ENCODE results near the gene RAB38.

Gene RAB38

DNA sequence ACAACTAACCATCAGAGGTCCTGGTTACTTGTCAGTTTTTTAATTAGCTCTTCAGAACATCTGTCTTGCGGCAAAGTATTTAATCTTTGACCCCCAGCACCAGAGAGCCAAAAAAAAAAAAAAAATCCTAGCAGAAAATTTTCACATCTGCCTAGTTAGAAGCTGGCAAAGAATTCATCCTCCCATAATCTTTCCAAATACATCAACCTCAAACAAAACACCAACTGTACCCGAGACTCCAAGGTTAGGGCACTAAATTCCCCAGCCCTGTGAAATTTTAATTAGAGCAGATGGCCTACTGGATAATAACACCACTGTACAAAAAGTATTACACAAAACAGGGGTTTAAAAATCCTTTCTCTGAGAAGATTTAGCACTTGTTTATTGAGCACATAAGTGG, 55.7 kb downstream of the RAB38 start:
- CTCF ChIA-PET, result interaction anchor here (0.6 kb wide), 1 partner anchor 13 kb away, joined by 3 read pairs; no protein-coding TSS in a partner anchor
- DNase-seq (ENCODE audit: extremely low spot score), result no peak
- TF ChIP-seq CTBP1 (IDR thresholded peaks at IDR 0.05; ENCODE audit: borderline replicate concordance) (no peak), SUZ12 (IDR thresholded peaks at IDR 0.05) (no peak), FOXA1 (IDR thresholded peaks at IDR 0.05) (no peak), ELF4 (IDR thresholded peaks at IDR 0.05) (no peak), BHLHE40 (IDR thresholded peaks at IDR 0.05; ENCODE audit: borderline replicate concordance) (no peak), FOXK2 (IDR thresholded peaks at IDR 0.05) (no peak), NFRKB (IDR thresholded peaks at IDR 0.05) (no peak), L3MBTL2 (conservative IDR thresholded peaks at IDR 0.05) (no peak)
- POLR2A ChIA-PET, result no interaction called here

DNA sequence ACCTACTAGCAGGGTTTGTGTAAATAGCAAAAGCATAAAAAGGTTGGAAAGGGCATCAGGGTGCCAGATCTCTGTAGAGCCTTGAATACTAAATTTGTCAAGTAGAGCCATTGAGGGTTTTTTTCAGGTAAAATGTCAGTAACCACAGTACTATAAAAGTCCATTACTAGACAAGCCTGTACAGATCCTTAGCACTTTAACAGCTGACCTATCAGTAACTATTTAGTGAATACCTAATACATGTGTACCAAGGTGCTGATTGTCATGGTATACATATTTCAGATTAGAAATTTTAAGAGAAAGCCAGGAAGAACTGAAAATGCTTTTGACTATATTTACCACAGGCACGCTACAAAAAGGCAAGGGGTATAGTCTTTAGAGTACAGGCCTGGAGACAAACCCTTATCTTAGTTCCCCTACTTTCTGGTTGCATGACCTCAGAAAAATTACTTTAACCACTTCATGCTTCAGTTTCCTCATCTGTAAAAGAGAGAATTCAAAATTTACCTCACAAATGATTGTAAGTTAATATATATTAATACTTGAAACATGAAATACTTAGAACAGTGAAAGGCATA, 57.9 kb downstream of the RAB38 start:
- ChIA-PET CTCF (no interaction called here), POLR2A (no interaction called here)
- DNase-seq (ENCODE audit: extremely low spot score), result no peak
- TF ChIP-seq BHLHE40 (IDR thresholded peaks at IDR 0.05; ENCODE audit: borderline replicate concordance) (no peak), FOXK2 (IDR thresholded peaks at IDR 0.05) (no peak), ZNF384 (IDR thresholded peaks at IDR 0.05) (no peak), FOXA1 (IDR thresholded peaks at IDR 0.05) (no peak), NFRKB (IDR thresholded peaks at IDR 0.05) (no peak), ARNT (IDR thresholded peaks at IDR 0.05) (no peak), L3MBTL2 (conservative IDR thresholded peaks at IDR 0.05) (no peak), CTBP1 (IDR thresholded peaks at IDR 0.05; ENCODE audit: borderline replicate concordance) (no peak)

DNA sequence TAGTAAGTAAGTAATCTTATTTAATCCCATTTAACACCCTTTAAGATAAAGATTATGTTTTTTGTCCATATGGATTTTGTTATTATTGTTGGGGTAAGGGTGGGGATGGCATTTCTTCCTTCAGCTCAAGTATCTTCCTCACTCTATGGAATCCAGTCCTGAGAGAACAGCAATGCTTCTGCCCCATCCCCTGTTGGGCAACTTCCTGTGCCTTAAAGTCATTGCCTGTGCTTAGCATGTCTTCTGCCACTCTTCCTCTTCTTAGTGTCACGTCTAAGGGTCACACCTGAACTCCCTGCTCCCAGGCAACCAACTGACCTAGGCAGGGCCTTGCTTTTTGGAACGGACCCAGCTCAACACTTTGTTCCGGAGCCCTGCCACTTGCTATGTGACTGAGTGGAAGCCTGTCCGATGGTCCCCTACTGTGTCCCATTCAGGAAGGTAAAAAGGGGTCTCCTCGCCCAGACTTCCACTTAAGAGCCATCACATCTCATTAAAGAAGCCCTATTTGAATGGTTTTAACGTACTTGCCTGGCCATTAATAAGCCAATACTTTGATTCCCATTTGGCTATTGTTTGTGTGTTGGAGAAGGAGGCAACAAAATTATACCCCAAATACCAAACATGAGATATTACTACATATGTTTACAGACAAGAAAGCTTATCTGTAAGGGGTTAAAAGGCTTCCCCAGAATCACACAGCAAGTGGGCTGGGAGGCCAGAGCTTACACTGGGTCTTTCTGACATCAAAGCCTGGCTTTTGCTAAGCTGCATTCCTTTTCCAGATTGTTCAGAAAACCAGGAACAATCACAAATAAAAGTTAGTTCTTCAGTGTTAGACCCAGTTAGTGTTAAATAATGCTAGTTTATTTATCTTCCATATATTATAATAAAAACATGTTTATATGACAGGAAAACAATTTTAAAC, 59.2 kb downstream of the RAB38 start:
- DNase-seq (ENCODE audit: extremely low spot score), result no peak
- POLR2A ChIA-PET, result no interaction called here
- TF ChIP-seq ARNT (IDR thresholded peaks at IDR 0.05), result no peak
- no peak for TF ChIP-seq FOXM1 (IDR thresholded peaks at IDR 0.05; ENCODE audit: borderline replicate concordance)
- CTCF ChIA-PET, result no interaction called here

DNA sequence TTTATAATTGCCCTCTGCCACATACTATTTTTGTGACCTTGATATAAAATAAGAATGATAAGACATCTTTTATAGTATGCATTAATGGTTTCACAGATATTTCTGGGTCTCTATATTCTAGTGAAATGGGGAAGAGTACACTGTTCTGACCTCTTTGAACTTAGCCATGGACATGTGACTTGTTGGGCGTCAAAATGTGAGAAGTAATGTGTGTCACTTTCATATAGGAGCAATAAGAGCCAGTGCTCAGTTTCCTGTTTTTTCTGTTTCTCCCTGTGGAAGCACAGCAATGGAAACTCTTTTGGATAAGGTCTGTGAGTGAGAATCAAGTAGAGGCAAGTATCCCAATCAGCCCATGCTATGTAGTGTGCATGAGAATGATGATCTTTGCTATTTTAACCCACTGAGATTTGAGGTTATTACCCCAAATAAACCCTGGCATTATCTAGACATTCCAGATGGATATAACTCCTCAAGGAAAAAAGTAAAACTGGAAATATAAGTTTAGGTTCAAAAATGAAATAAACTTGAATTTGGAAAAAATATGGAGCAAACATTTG, 60.7 kb downstream of the RAB38 start:
- CTCF ChIA-PET, result no interaction called here
- POLR2A ChIA-PET, result no interaction called here
- no peak for DNase-seq (ENCODE audit: extremely low spot score)
- TF ChIP-seq ARNT (IDR thresholded peaks at IDR 0.05), result no peak
- no peak for TF ChIP-seq L3MBTL2 (conservative IDR thresholded peaks at IDR 0.05)
- no peak for TF ChIP-seq CTBP1 (IDR thresholded peaks at IDR 0.05; ENCODE audit: borderline replicate concordance)
- TF ChIP-seq BHLHE40 (IDR thresholded peaks at IDR 0.05; ENCODE audit: borderline replicate concordance), result no peak
- no peak for TF ChIP-seq HDGF (IDR thresholded peaks at IDR 0.05; ENCODE audit: borderline replicate concordance)
- no peak for TF ChIP-seq LEF1 (IDR thresholded peaks at IDR 0.05; ENCODE audit: borderline replicate concordance)
- TF ChIP-seq NFRKB (IDR thresholded peaks at IDR 0.05), result no peak
- no peak for TF ChIP-seq PKNOX1 (IDR thresholded peaks at IDR 0.05)
- TF ChIP-seq FOXM1 (IDR thresholded peaks at IDR 0.05; ENCODE audit: borderline replicate concordance), result no peak
- TF ChIP-seq FOXA1 (IDR thresholded peaks at IDR 0.05), result no peak
- TF ChIP-seq FOXK2 (IDR thresholded peaks at IDR 0.05), result no peak
- TF ChIP-seq SP1 (IDR thresholded peaks at IDR 0.05), result no peak

DNA sequence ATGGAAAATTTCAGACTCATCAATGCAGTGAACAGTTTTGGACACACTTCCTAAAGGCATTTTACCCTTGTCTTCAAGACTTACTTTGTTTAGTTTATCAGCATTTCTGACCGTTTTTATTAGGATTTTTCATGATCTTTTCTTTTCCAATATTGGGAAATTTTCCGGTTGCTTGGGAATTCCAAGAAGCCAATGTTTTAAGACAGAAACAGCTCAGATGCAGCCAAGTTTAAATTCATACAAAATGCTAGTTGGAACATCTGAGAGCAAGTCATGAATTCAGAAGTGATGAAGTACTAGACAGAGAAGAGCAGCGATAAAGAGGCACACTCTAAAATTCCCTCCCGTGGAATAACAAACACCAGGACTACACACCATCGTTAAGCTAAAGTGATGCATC, 68.6 kb downstream of the RAB38 start:
- no peak for TF ChIP-seq CTBP1 (IDR thresholded peaks at IDR 0.05; ENCODE audit: borderline replicate concordance)
- no peak for TF ChIP-seq ZNF384 (IDR thresholded peaks at IDR 0.05)
- no peak for TF ChIP-seq BHLHE40 (IDR thresholded peaks at IDR 0.05; ENCODE audit: borderline replicate concordance)
- TF ChIP-seq SP1 (IDR thresholded peaks at IDR 0.05), result no peak
- TF ChIP-seq LEF1 (IDR thresholded peaks at IDR 0.05; ENCODE audit: borderline replicate concordance), result no peak
- no peak for TF ChIP-seq L3MBTL2 (conservative IDR thresholded peaks at IDR 0.05)
- no peak for TF ChIP-seq TARDBP (IDR thresholded peaks at IDR 0.05)
- no peak for TF ChIP-seq NFRKB (IDR thresholded peaks at IDR 0.05)
- TF ChIP-seq FOXK2 (IDR thresholded peaks at IDR 0.05), result no peak
- no peak for TF ChIP-seq PKNOX1 (IDR thresholded peaks at IDR 0.05)
- TF ChIP-seq SUZ12 (IDR thresholded peaks at IDR 0.05), result no peak
- no peak for TF ChIP-seq FOXA1 (IDR thresholded peaks at IDR 0.05)
- TF ChIP-seq ARNT (IDR thresholded peaks at IDR 0.05), result no peak
- TF ChIP-seq ELF4 (IDR thresholded peaks at IDR 0.05), result no peak
- no peak for TF ChIP-seq FOXM1 (IDR thresholded peaks at IDR 0.05; ENCODE audit: borderline replicate concordance)
- no peak for TF ChIP-seq HDGF (IDR thresholded peaks at IDR 0.05; ENCODE audit: borderline replicate concordance)
- POLR2A ChIA-PET, result no interaction called here
- no peak for DNase-seq (ENCODE audit: extremely low spot score)
- CTCF ChIA-PET, result interaction anchor here (0.5 kb wide), 1 partner anchor 13 kb away, joined by 3 read pairs; no protein-coding TSS in a partner anchor

DNA sequence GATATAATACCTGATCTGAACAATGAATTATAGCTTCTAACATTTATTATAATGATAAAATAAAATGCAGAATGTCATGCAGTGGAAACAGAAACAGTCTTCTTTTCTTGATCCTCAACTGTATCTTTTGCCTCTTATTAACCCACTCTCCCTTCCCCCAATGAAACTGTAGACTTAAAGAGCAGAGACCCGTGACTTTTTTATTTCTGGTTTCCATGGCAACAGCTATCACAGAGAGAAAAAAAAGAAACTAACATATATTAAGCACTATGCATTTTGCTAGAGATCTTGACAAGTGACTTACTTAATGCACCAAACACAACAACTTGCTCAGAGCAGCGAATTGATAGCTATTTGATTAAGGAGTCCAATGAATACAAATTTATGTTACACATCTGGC, 69.3 kb downstream of the RAB38 start:
- ChIA-PET POLR2A (no interaction called here), CTCF (interaction anchor here (0.5 kb wide), 1 partner anchor 14 kb away, joined by 3 read pairs; no protein-coding TSS in a partner anchor)
- no peak for TF ChIP-seq FOXA1 (IDR thresholded peaks at IDR 0.05)
- no peak for TF ChIP-seq SP1 (IDR thresholded peaks at IDR 0.05)
- TF ChIP-seq SUZ12 (IDR thresholded peaks at IDR 0.05), result no peak
- TF ChIP-seq NFRKB (IDR thresholded peaks at IDR 0.05), result no peak
- no peak for TF ChIP-seq TARDBP (IDR thresholded peaks at IDR 0.05)
- no peak for TF ChIP-seq ZNF384 (IDR thresholded peaks at IDR 0.05)
- TF ChIP-seq FOXK2 (IDR thresholded peaks at IDR 0.05), result no peak
- TF ChIP-seq FOXM1 (IDR thresholded peaks at IDR 0.05; ENCODE audit: borderline replicate concordance), result no peak
- TF ChIP-seq ELF4 (IDR thresholded peaks at IDR 0.05), result no peak
- TF ChIP-seq PKNOX1 (IDR thresholded peaks at IDR 0.05), result no peak
- no peak for TF ChIP-seq L3MBTL2 (conservative IDR thresholded peaks at IDR 0.05)
- no peak for TF ChIP-seq CTBP1 (IDR thresholded peaks at IDR 0.05; ENCODE audit: borderline replicate concordance)
- no peak for TF ChIP-seq ARNT (IDR thresholded peaks at IDR 0.05)
- TF ChIP-seq LEF1 (IDR thresholded peaks at IDR 0.05; ENCODE audit: borderline replicate concordance), result no peak
- TF ChIP-seq BHLHE40 (IDR thresholded peaks at IDR 0.05; ENCODE audit: borderline replicate concordance), result no peak
- no peak for TF ChIP-seq HDGF (IDR thresholded peaks at IDR 0.05; ENCODE audit: borderline replicate concordance)
- DNase-seq (ENCODE audit: extremely low spot score), result no peak
